K562 (cell line): ENCODE results near the gene ARHGAP22. TPM values are rescaled to one million over a fixed set of nuclear protein-coding genes. Genes with fewer than 3 reads are reported as not detected.

ENCODE experiments used
- ATAC-seq: fragments of 200-7000 bp; cut with Tn5 transposase; 3 replicates; pipeline ENCODE4 v1.9.1; 2020; ENCODE audit warnings: moderate library complexity
- BruUV-seq: library from RNA; stranded (reverse); fragments of 400-500 nt; replicated peaks from 2 replicates; lab custom pipeline; 2021; lab: Mats Ljungman, UMichigan
- CTCF ChIA-PET: fragments of 300-600 bp; formaldehyde crosslinking; extraction: SDS; loops from one replicate; lab custom pipeline; 2021; ENCODE audit warnings: low intra/inter-chr PET ratio; lab: Yijun Ruan, JAX
- POLR2A ChIA-PET: fragments of 300-600, 350-650 bp; sonication (Branson Sonifier 250); formaldehyde crosslinking; extraction: SDS; loops from one replicate; lab custom pipeline; 2021; ENCODE audit warnings: antibody characterized with exemption, inconsistent platforms; lab: Yijun Ruan, JAX
- DNase-seq, 4 experiments: peaks; one replicate each; pipeline versions ENCODE4 v3.0.0 to v3.0.0-alpha.2; 2011 to 2018; ENCODE audit warnings: low spot score in 3 of 4, mixed read lengths in 3 of 4; ENCODE audit errors: extremely low read depth in 1 of 4
- FAIRE-seq: peaks from 2 replicates; lab custom pipeline; 2011; peaks lifted over from hg19 to GRCh38; lab: Jason Lieb, UNC
- H2AFZ ChIP-seq: 2 replicates; pipeline ENCODE4 v1.6.0; 2011; ENCODE audit warnings: low read depth, low read length, control low read depth, inconsistent platforms
- H3K27ac ChIP-seq: fragments of 200-600 bp; 3 replicates; pipeline ENCODE4 v1.8.0; 2011; ENCODE audit warnings: low read depth, mild to moderate bottlenecking, control low read depth, inconsistent platforms, low read length, moderate library complexity, mixed read lengths; ENCODE audit errors: extremely low read depth
- H3K27me3 ChIP-seq, 2 experiments: fragments of 300-600 bp in 1 of 2; 2 replicates in 1 of 2; 3 replicates in 1 of 2; pipeline versions ENCODE4 v1.6.0 to v1.8.0; 2011; ENCODE audit warnings: inconsistent platforms in 2 of 2, low read length in 2 of 2, mild to moderate bottlenecking in 1 of 2, mixed read lengths in 1 of 2, moderate library complexity in 1 of 2; ENCODE audit not compliant: control insufficient read depth in 2 of 2, insufficient read depth in 2 of 2
- H3K36me3 ChIP-seq: fragments of 300-600 bp; 3 replicates; pipeline ENCODE4 v1.8.0; 2011; ENCODE audit warnings: mild to moderate bottlenecking, low read length, inconsistent platforms; ENCODE audit not compliant: control insufficient read depth, insufficient read depth
- H3K4me1 ChIP-seq, 2 experiments: fragments of 200-600 bp in 1 of 2; replicated peaks in 1 of 2; 2 replicates in 1 of 2; 3 replicates in 1 of 2; pipeline versions ENCODE4 v1.5.1 to v1.8.0; 2011; ENCODE audit warnings: inconsistent platforms in 2 of 2, low read length in 2 of 2, mild to moderate bottlenecking in 1 of 2, mixed read lengths in 1 of 2, moderate library complexity in 1 of 2; ENCODE audit not compliant: control insufficient read depth in 2 of 2, insufficient read depth in 2 of 2
- H3K4me2 ChIP-seq: 2 replicates; pipeline ENCODE4 v1.6.1; 2011; ENCODE audit warnings: low read length, control low read depth, inconsistent platforms, mixed read lengths; ENCODE audit not compliant: insufficient read depth
- H3K4me3 ChIP-seq: fragments of 200-600 bp; sonication (generic), shearing (Covaris generic); 2 replicates; pipeline ENCODE4 v1.5.1; 2016; ENCODE audit warnings: control low read depth, inconsistent platforms
- H3K79me2 ChIP-seq: fragments of 200-600 bp; 3 replicates; pipeline ENCODE4 v1.8.0; 2011; ENCODE audit warnings: low read length, inconsistent platforms; ENCODE audit not compliant: control insufficient read depth, insufficient read depth
- H3K9ac ChIP-seq, 2 experiments: 2 replicates each; pipeline versions ENCODE4 v1.6.0 to v1.6.1; 2011; ENCODE audit warnings: low read depth in 2 of 2, low read length in 2 of 2, control low read depth in 1 of 2, inconsistent platforms in 1 of 2, mild to moderate bottlenecking in 1 of 2, mixed read lengths in 1 of 2; ENCODE audit not compliant: insufficient read depth in 1 of 2
- H3K9me1 ChIP-seq: one replicate; pipeline ENCODE4 v1.6.0; 2011; ENCODE audit warnings: inconsistent platforms, mild to moderate bottlenecking, low read length, moderate library complexity; ENCODE audit not compliant: control insufficient read depth, insufficient read depth
- H3K9me3 ChIP-seq: replicated peaks from 2 replicates; pipeline ENCODE4 v1.5.1; 2011; ENCODE audit warnings: low read depth, low read length, inconsistent platforms; ENCODE audit not compliant: control insufficient read depth, insufficient read depth
- H4K20me1 ChIP-seq: replicated peaks from 2 replicates; pipeline ENCODE4 v1.6.1; 2011; ENCODE audit warnings: low read length, inconsistent platforms, mixed read lengths; ENCODE audit not compliant: control insufficient read depth, insufficient read depth
- ZKSCAN1 ChIP-seq: fragments of 150-350 bp; IDR thresholded peaks from 2 replicates; pipeline ENCODE4 v1.6.1; 2016; ENCODE audit warnings: low read depth, low read length
- ZNF217 ChIP-seq: sonication (generic); formaldehyde crosslinking; IDR thresholded peaks from 2 replicates; pipeline ENCODE4 v1.8.0; 2022; ENCODE audit warnings: mild to moderate bottlenecking, missing genetic modification reagents
- WGBS: fragments of 100-300 bp; shearing (Covaris generic); methylation state at CpG from one replicate; pipeline ENCODE4 v1.1.6; 2016; ENCODE audit warnings: low coverage, mixed read lengths; ENCODE audit not compliant: insufficient coverage; ENCODE audit errors: missing lambda C conversion rate; 5-methylcytosine and 5-hydroxymethylcytosine counted together
- in situ Hi-C: fragments of 300-500 bp; cut with MboI; formaldehyde crosslinking; loops from 4 replicates; pipeline ENCODE4 v1.15.0; 2018; ENCODE audit warnings: inconsistent platforms, mixed read lengths
- intact Hi-C: fragments of 100-400 bp; cut with micrococcal nuclease; formaldehyde crosslinking; loops from 2 replicates; pipeline ENCODE4 v1.14.2; 2022
- polyA plus RNA-seq, 8 experiments: library from polyadenylated mRNA; depleted of rRNA in 4 of 8; stranded (reverse) in 5 of 8; unstranded in 3 of 8; fragments of >200 nt; fragmentation: Nextera tagmentation in 2 of 8; fragmentation: Illumina TruSeq in 1 of 8; extraction: Ambion mirVana in 2 of 8; extraction: Trizol in 1 of 8; gene quantifications; 2 replicates each; pipeline versions ENCODE4 v1.2.1 to v1.2.3, GENCODE V29; 2011 to 2014; ENCODE audit warnings: inconsistent platforms in 1 of 8, missing spikeins in 1 of 8
- total RNA-seq, 7 experiments: library from RNA; depleted of rRNA in 6 of 7; stranded (reverse); fragments of >200 nt in 6 of 7; fragmentation: Illumina TruSeq in 2 of 7; extraction: Trizol in 2 of 7; gene quantifications; 2 replicates each; pipeline versions ENCODE4 v1.2.1 to v1.2.3, GENCODE V29; 2011 to 2021; ENCODE audit warnings: low replicate concordance in 1 of 7
- TF ChIP-seq, protein P1 (sequence below), 2 experiments: fragments of 250-450 bp in 1 of 2; fragments of 450-650 bp in 1 of 2; sonication (Bioruptor Pico) in 1 of 2; IDR thresholded peaks; 2 replicates each; pipeline versions ENCODE4 v1.6.1 to v1.8.0; 2016 to 2021; ENCODE audit warnings: mild to moderate bottlenecking in 2 of 2, moderate library complexity in 2 of 2, missing compliant biosample characterization in 1 of 2, missing genetic modification characterization in 1 of 2
- TF ChIP-seq, protein P2 (sequence below): fragments of 450-650 bp; formaldehyde crosslinking; IDR thresholded peaks from 2 replicates; pipeline ENCODE4 v1.4.0; 2020; ENCODE audit warnings: mild to moderate bottlenecking, moderate library complexity

ARHGAP22 gene
- total and polyA plus RNA-seq, 9 of the 15 experiments (the other 6 are each of a cell fraction or from before 2014, with no cell fraction given): 1.3 to 28.1 (median 12.7) TPM

DNA sequence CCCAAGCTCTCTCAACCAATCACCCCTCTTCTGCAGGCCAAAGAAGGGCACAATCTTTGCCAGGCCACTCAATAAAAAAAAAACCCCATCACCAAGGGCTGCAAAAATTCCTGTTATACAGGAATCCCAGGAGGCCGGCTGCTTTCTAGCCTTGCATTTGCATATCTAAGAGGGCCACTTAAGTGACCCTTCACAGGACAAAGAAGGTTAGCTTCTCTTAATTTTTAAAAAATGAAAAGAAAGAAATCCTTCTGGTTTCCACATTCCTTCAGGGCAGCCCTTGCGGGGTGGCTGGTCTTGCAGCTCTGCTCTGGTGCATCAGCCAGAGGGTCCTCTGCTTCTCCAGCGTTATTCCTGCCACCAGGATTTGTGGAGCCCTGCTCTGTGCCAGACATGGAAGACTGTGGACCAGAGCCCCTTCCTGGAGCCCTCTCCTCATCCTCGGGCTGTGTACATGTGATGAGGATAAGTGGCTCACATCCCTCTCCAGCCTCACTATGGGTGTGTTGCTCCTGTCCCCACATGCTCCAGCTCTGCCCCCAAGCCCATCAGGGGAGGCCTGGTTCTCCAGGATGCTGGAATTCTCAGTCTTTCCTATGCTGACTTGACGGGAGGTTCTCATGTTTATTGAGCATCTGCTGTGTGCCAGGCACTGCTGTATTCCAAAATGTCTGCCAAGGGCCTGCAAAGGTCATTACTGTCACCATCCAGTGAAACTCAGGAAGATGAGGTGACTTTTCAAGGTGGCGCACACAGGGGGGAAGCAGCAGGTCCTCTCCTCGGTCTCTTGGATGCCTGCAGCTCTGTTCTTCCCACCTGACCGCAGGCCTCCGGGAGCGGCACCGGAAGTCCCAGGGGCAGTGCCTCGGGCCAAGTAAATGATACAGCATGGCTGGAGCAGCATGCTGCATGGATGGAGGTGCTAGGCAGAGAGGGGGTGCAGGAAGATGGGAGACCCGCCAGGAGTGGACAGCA lies 67.7 kb downstream of the ARHGAP22 start:
- ChIA-PET POLR2A (no interaction called here), CTCF (no interaction called here)
- Histone ChIP-seq H3K27ac (no peak overlapping the region), H3K9ac (no peak overlapping the region), H3K27me3 (peaks cover 7 to 28% of the 10 kb centered on the region in 2 experiments; a peak in 4 of 5 replicates), H3K9me1 (no peaks in the 10 kb centered on the region), H3K4me3 (no peak overlapping the region), H3K36me3 (no peaks in the 10 kb centered on the region), H3K4me2 (no peak overlapping the region), H3K79me2 (no peaks in the 10 kb centered on the region), H4K20me1 (no peaks in the 10 kb centered on the region), H3K9me3 (no peaks in the 10 kb centered on the region), H3K4me1 (peaks cover 0 to 4% of the 10 kb centered on the region in 2 experiments; a peak in 2 of 5 replicates), H2AFZ (no peak overlapping the region)
- TF ChIP-seq ZKSCAN1 (no peak), ZNF217 (CRISPR knock-in tag) (no peak)
- TF ChIP-seq, protein P1, sequence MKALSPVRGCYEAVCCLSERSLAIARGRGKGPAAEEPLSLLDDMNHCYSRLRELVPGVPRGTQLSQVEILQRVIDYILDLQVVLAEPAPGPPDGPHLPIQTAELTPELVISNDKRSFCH (CRISPR knock-in tag; IDR thresholded peaks at IDR 0.05): no peak
- TF ChIP-seq, protein P1 (tag; IDR thresholded peaks at IDR 0.05): no peak
- TF ChIP-seq, protein P2, sequence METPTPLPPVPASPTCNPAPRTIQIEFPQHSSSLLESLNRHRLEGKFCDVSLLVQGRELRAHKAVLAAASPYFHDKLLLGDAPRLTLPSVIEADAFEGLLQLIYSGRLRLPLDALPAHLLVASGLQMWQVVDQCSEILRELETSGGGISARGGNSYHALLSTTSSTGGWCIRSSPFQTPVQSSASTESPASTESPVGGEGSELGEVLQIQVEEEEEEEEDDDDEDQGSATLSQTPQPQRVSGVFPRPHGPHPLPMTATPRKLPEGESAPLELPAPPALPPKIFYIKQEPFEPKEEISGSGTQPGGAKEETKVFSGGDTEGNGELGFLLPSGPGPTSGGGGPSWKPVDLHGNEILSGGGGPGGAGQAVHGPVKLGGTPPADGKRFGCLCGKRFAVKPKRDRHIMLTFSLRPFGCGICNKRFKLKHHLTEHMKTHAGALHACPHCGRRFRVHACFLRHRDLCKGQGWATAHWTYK: no peak
- in situ Hi-C loops: no loop called here
- 15% methylated on average over 13 of the region's 13 CpGs for WGBS
- no TSS peak for BruUV-seq
- intact Hi-C loops: no loop called here
- FAIRE-seq (no peak), ATAC-seq (no peak), DNase-seq (no peak)
